AG09309 (cell line): ENCODE measurements around the gene PRDM16.

Experiments
- DNase-seq: peaks from one replicate; pipeline ENCODE4 v3.0.0-alpha.2; 2010; ENCODE audit warnings: low read depth
- H3K4me3 ChIP-seq: 2 replicates; pipeline ENCODE4 v1.5.1; 2011; ENCODE audit warnings: mild to moderate bottlenecking, low read depth, low read length, moderate library complexity; ENCODE audit not compliant: control insufficient read depth
- TF ChIP-seq, protein P1 (sequence below): IDR thresholded peaks from 2 replicates; pipeline ENCODE4 v1.5.1; 2011; ENCODE audit warnings: mild to moderate bottlenecking, low read depth, low read length, inconsistent platforms; ENCODE audit not compliant: insufficient read depth, control insufficient read depth; ENCODE audit errors: missing control alignments

The PRDM16 gene

GRCh38 chr1:3435666-3436065 lies 366.7 kb downstream of the PRDM16 start:
- DNase-seq: no peak
- TF ChIP-seq, protein P1, sequence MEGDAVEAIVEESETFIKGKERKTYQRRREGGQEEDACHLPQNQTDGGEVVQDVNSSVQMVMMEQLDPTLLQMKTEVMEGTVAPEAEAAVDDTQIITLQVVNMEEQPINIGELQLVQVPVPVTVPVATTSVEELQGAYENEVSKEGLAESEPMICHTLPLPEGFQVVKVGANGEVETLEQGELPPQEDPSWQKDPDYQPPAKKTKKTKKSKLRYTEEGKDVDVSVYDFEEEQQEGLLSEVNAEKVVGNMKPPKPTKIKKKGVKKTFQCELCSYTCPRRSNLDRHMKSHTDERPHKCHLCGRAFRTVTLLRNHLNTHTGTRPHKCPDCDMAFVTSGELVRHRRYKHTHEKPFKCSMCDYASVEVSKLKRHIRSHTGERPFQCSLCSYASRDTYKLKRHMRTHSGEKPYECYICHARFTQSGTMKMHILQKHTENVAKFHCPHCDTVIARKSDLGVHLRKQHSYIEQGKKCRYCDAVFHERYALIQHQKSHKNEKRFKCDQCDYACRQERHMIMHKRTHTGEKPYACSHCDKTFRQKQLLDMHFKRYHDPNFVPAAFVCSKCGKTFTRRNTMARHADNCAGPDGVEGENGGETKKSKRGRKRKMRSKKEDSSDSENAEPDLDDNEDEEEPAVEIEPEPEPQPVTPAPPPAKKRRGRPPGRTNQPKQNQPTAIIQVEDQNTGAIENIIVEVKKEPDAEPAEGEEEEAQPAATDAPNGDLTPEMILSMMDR: no peak

DNA sequence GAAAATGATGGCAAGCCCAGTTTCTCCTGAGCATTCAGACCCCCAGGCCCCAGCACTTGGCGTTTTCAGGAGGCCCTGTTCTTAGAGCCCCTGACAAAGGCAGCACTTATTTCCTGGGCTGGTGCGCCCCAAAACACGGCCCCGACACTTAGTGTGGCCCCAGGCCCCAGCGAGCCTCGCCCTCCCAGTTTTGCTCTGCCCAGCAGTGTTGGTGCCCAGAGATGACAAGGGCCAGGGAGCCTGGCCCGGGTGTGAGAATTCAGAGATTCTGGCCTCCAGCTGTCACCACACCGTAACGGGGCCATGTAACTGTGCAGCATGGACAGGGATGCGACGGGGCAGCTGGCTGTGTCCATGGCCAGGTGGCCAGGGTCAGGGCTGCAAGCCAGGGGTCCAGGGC lies 367.4 kb downstream of the PRDM16 start:
- no peak overlapping the region for H3K4me3 ChIP-seq
- DNase-seq: no peak
- TF ChIP-seq, protein P1: no peak

More at GRCh38 chr1:3435666-3436065, 366.7 kb downstream of the PRDM16 start:
- H3K4me3 ChIP-seq: no peak overlapping the region

DNA sequence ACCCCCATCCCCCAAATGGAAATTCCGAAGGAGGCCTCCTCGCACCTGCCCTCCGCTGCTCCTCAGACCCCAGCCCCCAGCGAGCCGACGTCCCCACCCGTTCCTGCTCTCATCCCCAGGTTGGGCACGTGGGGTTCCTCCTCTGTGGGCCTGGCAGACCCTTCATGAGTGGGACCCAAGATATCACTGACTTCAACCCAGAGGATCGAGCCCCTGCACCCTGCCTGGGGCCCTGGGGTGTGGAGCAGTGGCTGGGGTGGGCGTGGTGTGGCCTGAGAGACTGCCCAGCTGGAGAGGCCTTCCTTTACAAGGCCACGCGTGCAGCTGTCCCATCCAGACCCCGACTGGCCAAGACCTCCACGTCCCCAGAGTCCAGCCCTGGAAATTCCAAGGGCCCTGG lies 367.9 kb downstream of the PRDM16 start:
- no peak for DNase-seq
- TF ChIP-seq, protein P1: no peak

GRCh38 chr1:3438661-3439180 lies 369.7 kb downstream of the PRDM16 start:
- DNase-seq: no peak
- TF ChIP-seq, protein P1: no peak
- no peak overlapping the region for H3K4me3 ChIP-seq

More for the DNA sequence above, 367.9 kb downstream of the PRDM16 start:
- H3K4me3 ChIP-seq: no peak overlapping the region

DNA sequence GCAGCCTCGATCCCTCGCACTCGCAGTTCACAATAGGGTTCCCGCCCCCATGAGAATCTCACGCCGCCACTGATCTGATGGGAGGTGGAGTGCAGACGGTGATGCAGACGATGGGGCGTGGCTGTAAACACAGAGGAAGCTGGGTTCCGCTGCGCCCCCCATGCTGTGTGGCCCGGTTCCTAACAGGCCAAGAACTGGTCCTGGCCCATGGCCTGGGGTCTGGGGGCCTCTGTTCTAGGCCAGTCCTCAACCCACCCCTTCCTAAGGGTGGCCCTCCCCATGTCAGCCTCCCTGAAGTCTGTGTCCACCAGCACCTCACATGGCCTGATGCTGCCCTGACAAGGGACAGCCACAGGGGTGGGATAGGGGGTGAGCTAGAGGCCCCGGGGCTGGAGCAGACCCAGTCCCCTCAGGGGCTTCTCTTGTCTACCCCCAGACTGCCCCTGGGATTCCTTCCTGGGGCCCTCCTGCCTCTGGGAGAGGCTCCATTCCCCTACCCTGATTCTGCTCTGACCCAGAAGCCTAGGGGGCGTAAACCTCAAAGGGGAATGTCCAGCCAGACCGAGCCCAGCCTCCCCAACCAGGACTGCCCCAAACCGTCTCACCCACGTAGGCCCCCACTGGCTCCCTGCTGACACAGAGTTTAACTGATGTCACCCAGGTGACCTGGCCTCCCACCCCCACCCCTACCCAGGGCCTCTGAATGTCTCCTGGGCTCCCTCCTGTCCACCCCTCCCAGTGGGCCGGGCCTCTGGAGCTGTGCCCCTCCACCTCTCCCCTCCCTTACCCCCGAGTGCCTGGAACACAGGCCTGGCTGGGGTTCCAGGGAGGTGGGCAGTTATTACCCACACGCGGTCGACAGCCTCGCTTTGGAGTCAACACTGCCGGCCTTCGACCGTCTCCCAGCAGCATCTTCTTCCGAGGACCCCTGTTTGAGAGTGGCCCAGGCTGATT lies 370.6 kb downstream of the PRDM16 start:
- TF ChIP-seq, protein P1: no peak
- DNase-seq: no peak
- no peak overlapping the region for H3K4me3 ChIP-seq

- DNase-seq: no peak
- TF ChIP-seq, protein P1: no peak
Observed at GRCh38 chr1:3440300-3440681, 371.3 kb downstream of the PRDM16 start.

More at GRCh38 chr1:3440300-3440681, 371.3 kb downstream of the PRDM16 start:
- no peak overlapping the region for H3K4me3 ChIP-seq
